Activated T-cell treated with anti-CD3 and anti-CD28 coated beads, Interleukin-2, amount 50 U/mL, for 72 hours (primary cell): ENCODE data around the gene OR52B4. TPM values are rescaled to one million over a fixed set of nuclear protein-coding genes. Genes with fewer than 3 reads are reported as not detected.
"Not testable (repeated sequence)": the region's sequence is repeated elsewhere in the genome, so short reads cannot be mapped to it uniquely, and the experiment has no call there.

Experiments
- ATAC-seq, 2 donors: fragments of 150-1000 bp; cut with Tn5 transposase; replicated peaks in 1 of 2; 2 replicates each; pipeline ENCODE4 v1.10.0; 2021; ENCODE audit warnings: moderate library complexity in 2 of 2, mild to moderate bottlenecking in 1 of 2
- DNase-seq, 2 donors: peaks; one replicate each; pipeline ENCODE4 v3.0.0; 2021 to 2022; ENCODE audit warnings: mixed read lengths in 1 of 2
- H3K27ac Mint-ChIP-seq: one replicate; pipeline ENCODE4 v1.8.0; 2022; ENCODE audit warnings: mild to moderate bottlenecking, moderate library complexity, mixed read lengths
- H3K27me3 Mint-ChIP-seq: one replicate; pipeline ENCODE4 v1.8.0; 2022; ENCODE audit warnings: low read depth, mixed read lengths
- H3K36me3 Mint-ChIP-seq, 2 donors: one replicate each; pipeline ENCODE4 v1.8.0; 2022; ENCODE audit warnings: mixed read lengths in 2 of 2, mild to moderate bottlenecking in 1 of 2; ENCODE audit not compliant: insufficient read depth in 2 of 2
- H3K4me1 Mint-ChIP-seq: one replicate; pipeline ENCODE4 v1.8.0; 2022; ENCODE audit warnings: low read depth, mixed read lengths
- H3K4me3 Mint-ChIP-seq, 2 donors: one replicate each; pipeline ENCODE4 v1.8.0; 2022; ENCODE audit warnings: mild to moderate bottlenecking in 2 of 2, mixed read lengths in 2 of 2, moderate library complexity in 2 of 2
- H3K9me3 Mint-ChIP-seq, 2 donors: one replicate each; pipeline ENCODE4 v1.8.0; 2022; ENCODE audit warnings: mixed read lengths in 2 of 2
- total RNA-seq, 2 donors: library from RNA; stranded (reverse); gene quantifications; one replicate each; pipeline ENCODE4 v1.2.3, GENCODE V29; 2022

OR52B4 gene
- total RNA-seq, 2 donors from 2014 or later: not detected

- not testable (repeated sequence) for ATAC-seq, H3K4me1 Mint-ChIP-seq, DNase-seq, H3K4me3 Mint-ChIP-seq, H3K36me3 Mint-ChIP-seq, H3K9me3 Mint-ChIP-seq, H3K27ac Mint-ChIP-seq
- peaks cover 15% of the 10 kb centered on the region for H3K27me3 Mint-ChIP-seq
Observed at GRCh38 chr11:4334356-4334755, 33.8 kb downstream of the OR52B4 start.

Other genes with a start within 250 kb of the OR52B4 start
- gene TRIM21, start 25.3 kb upstream of the OR52B4 start, total RNA-seq: 10 to 100 TPM; 26.5 to 35.3 TPM
- not detected for gene OR52K2, start 80.9 kb upstream of the OR52B4 start, total RNA-seq
- not detected for gene OR52K1, start 114.3 kb upstream of the OR52B4 start, total RNA-seq
- gene OR52M1, start 176.8 kb upstream of the OR52B4 start, total RNA-seq: not detected
- gene OR52I2, start 213.4 kb upstream of the OR52B4 start, total RNA-seq: not detected
- gene OR52I1, start 225.7 kb upstream of the OR52B4 start, total RNA-seq: not detected
- gene TRIM68, start 239.8 kb upstream of the OR52B4 start, total RNA-seq: 10 to 100 TPM; 17.1 to 22.3 TPM